Glomerular visceral epithelial cell (primary cell): ENCODE measurements around the gene THAP9.

Source experiments
- DNase-seq: peaks from one replicate; pipeline ENCODE4 v3.0.0-alpha.2; 2016; ENCODE audit errors: extremely low spot score

The THAP9 gene

GRCh38 chr4:82954212-82954611, 53.7 kb downstream of the THAP9 start:
- DNase-seq: no peak

- DNase-seq: no peak
Observed at GRCh38 chr4:82957045-82957444, 56.5 kb downstream of the THAP9 start.

GRCh38 chr4:82965763-82966162, 65.2 kb downstream of the THAP9 start:
- DNase-seq: no peak

GRCh38 chr4:82968972-82969371, 68.4 kb downstream of the THAP9 start:
- no peak for DNase-seq

- DNase-seq: no peak
Observed at GRCh38 chr4:82969414-82969813, 68.9 kb downstream of the THAP9 start.
